Loucy (cell line): ENCODE measurements around the gene FAM222A.

Source experiments
- H2AFZ ChIP-seq: fragments of 200-600 bp; sonication (generic); 2 replicates; pipeline ENCODE4 v1.6.0; 2016; ENCODE audit warnings: antibody characterized with exemption, mild to moderate bottlenecking, low read length, moderate library complexity
- H3F3A ChIP-seq: fragments of 200-600 bp; 2 replicates; pipeline ENCODE4 v1.6.0; 2016; ENCODE audit warnings: antibody characterized with exemption, low read depth, mild to moderate bottlenecking
- H3K27me3 ChIP-seq: fragments of 200-600 bp; sonication (generic); 2 replicates; pipeline ENCODE4 v1.6.1; 2014; ENCODE audit warnings: low read length, mild to moderate bottlenecking; ENCODE audit not compliant: insufficient read depth, poor library complexity, severe bottlenecking
- H3K36me3 ChIP-seq: fragments of 200-600 bp; sonication (generic); 2 replicates; pipeline ENCODE4 v1.6.1; 2016; ENCODE audit warnings: low read length; ENCODE audit not compliant: insufficient read depth
- H3K4me1 ChIP-seq: fragments of 200-600 bp; sonication (generic); 2 replicates; pipeline ENCODE4 v1.5.1; 2014; ENCODE audit warnings: low read length, mild to moderate bottlenecking; ENCODE audit not compliant: insufficient read depth, poor library complexity, severe bottlenecking
- H3K4me2 ChIP-seq: fragments of 200-600 bp; sonication (generic); 2 replicates; pipeline ENCODE4 v1.6.0; 2014; ENCODE audit warnings: antibody characterized with exemption, low read length, low read depth, mild to moderate bottlenecking; ENCODE audit not compliant: poor library complexity, severe bottlenecking
- H3K4me3 ChIP-seq: fragments of 200-600 bp; sonication (generic); 2 replicates; pipeline ENCODE4 v1.5.1; 2014; ENCODE audit warnings: low read length, mild to moderate bottlenecking, mixed read lengths; ENCODE audit not compliant: poor library complexity, severe bottlenecking
- H3K79me2 ChIP-seq: fragments of 200-600 bp; sonication (generic); 2 replicates; pipeline ENCODE4 v1.6.1; 2014; ENCODE audit warnings: low read length; ENCODE audit not compliant: insufficient read depth
- H3K9ac ChIP-seq: fragments of 200-600 bp; sonication (generic); 2 replicates; pipeline ENCODE4 v1.6.0; 2014; ENCODE audit warnings: mild to moderate bottlenecking, low read depth, low read length, moderate library complexity; ENCODE audit not compliant: poor library complexity, severe bottlenecking
- H3K9me2 ChIP-seq: fragments of 200-600 bp; sonication (generic); replicated peaks from 2 replicates; pipeline ENCODE4 v1.6.1; 2016; ENCODE audit warnings: low read depth, low read length, mixed read lengths
- H3K9me3 ChIP-seq: fragments of 200-600 bp; sonication (generic); 2 replicates; pipeline ENCODE4 v1.6.1; 2014; ENCODE audit warnings: mild to moderate bottlenecking, antibody characterized with exemption, low read length, low read depth; ENCODE audit not compliant: insufficient read depth
- H4K20me1 ChIP-seq: fragments of 200-600 bp; sonication (generic); 2 replicates; pipeline ENCODE4 v1.6.0; 2014; ENCODE audit warnings: antibody characterized with exemption, low read length, mild to moderate bottlenecking; ENCODE audit not compliant: insufficient read depth, poor library complexity, severe bottlenecking
- EZH2phosphoT487 ChIP-seq: fragments of 200-600 bp; IDR thresholded peaks from 2 replicates; pipeline ENCODE4 v1.6.1; 2018; ENCODE audit warnings: antibody characterized with exemption, mild to moderate bottlenecking, moderate library complexity, borderline replicate concordance
- TF ChIP-seq, protein P1 (sequence below): fragments of 200-600 bp; sonication (generic); conservative IDR thresholded peaks from 2 replicates; pipeline ENCODE4 v1.5.1; 2014; ENCODE audit warnings: mild to moderate bottlenecking, antibody characterized with exemption, low read length

The FAM222A gene

DNA sequence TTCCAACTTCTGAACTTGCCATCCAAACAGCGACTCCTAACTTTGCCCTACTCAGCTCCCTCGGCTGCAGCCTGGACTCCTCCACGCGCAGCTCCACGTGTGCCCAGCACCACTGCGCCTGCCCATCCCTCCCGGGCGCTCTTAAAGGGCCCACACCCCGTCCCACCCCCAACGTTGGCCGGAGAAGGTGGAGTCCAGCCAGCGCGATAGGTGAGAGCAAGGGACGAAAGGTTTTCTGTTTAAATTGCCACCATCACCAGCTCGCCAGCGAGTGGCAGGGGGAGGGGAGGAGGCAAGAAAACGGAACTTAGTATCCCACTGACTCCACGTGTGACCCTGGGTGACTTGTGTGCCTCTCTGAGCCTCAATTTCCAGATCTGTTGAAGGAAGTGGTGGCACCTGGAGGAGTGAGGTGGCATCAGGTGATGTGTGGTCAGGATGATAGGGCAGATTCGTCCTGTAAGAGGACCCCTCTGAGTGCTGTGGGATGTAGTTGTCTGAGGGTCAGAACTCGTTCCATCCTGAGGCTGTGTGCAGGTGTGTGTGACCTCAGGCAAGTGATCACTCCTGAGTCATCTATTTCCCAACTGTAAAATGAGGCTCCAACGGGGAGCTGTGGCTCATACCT lies 59.9 kb downstream of the FAM222A start:
- Histone ChIP-seq H2AFZ (no peak overlapping the region; the same call in 1 of the 2 replicates), H3K9ac (no peak overlapping the region)

DNA sequence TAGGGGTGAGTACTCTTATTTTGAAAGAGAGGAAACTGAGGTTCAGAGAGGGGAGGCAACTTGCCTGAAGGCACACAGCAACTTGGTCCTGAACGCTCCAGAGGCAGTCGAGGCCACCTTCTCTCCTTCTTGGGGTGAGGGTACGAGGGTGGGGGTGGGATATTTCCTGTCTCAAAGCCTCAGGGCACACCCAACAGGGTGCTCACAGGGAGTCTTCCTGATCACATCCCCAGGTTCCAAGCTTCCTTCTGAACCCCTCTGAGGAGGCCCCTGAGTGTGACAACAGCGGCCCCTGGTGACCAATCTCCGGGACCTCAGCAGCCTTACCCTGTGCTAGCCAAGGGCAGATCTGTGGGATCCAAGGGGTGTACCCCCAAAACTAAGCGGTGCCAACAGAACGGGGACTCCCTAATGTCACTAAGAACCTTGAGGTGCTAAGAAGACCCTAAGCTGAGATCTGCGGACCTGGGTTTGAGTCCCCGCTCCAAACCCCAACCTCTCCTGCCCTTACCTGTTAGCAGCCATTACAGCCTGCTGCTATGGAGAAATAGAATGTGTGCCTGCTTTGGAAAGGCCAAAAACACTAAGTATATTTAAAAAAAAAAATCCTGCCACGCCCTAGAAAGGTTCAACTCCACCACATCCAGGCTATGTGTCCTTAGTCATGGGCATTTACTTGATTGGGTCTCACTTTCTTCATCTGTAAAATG lies 61.7 kb downstream of the FAM222A start:
- Histone ChIP-seq H3K36me3 (no peaks in the 10 kb centered on the region), H3K4me2 (no peak overlapping the region), H2AFZ (0 out of 2 replicates have a peak overlapping the region, but pooled peaks have one; percentile 10), H3K27me3 (no peaks in the 10 kb centered on the region), H3F3A (no peaks in the 10 kb centered on the region), H3K4me1 (peaks cover 8% of the 10 kb centered on the region), H3K9me3 (no peaks in the 10 kb centered on the region), H3K4me3 (no peak overlapping the region), H3K79me2 (no peaks in the 10 kb centered on the region), H3K9ac (no peak overlapping the region), H3K9me2 (no peaks in the 10 kb centered on the region), H4K20me1 (no peaks in the 10 kb centered on the region)
- TF ChIP-seq, protein P1, sequence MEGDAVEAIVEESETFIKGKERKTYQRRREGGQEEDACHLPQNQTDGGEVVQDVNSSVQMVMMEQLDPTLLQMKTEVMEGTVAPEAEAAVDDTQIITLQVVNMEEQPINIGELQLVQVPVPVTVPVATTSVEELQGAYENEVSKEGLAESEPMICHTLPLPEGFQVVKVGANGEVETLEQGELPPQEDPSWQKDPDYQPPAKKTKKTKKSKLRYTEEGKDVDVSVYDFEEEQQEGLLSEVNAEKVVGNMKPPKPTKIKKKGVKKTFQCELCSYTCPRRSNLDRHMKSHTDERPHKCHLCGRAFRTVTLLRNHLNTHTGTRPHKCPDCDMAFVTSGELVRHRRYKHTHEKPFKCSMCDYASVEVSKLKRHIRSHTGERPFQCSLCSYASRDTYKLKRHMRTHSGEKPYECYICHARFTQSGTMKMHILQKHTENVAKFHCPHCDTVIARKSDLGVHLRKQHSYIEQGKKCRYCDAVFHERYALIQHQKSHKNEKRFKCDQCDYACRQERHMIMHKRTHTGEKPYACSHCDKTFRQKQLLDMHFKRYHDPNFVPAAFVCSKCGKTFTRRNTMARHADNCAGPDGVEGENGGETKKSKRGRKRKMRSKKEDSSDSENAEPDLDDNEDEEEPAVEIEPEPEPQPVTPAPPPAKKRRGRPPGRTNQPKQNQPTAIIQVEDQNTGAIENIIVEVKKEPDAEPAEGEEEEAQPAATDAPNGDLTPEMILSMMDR: peak; percentile 96
- TF ChIP-seq EZH2phosphoT487: no peak

More for the DNA sequence above, 59.9 kb downstream of the FAM222A start:
- Histone ChIP-seq H4K20me1 (no peaks in the 10 kb centered on the region), H3K79me2 (no peaks in the 10 kb centered on the region), H3K4me3 (no peak overlapping the region), H3K36me3 (no peaks in the 10 kb centered on the region), H3K4me1 (peaks cover 8% of the 10 kb centered on the region), H3K27me3 (no peaks in the 10 kb centered on the region), H3K4me2 (peak overlapping the region; percentile 34), H3K9me3 (no peaks in the 10 kb centered on the region), H3F3A (no peaks in the 10 kb centered on the region), H3K9me2 (no peaks in the 10 kb centered on the region)
- TF ChIP-seq, protein P1: no peak
- no peak for TF ChIP-seq EZH2phosphoT487

DNA sequence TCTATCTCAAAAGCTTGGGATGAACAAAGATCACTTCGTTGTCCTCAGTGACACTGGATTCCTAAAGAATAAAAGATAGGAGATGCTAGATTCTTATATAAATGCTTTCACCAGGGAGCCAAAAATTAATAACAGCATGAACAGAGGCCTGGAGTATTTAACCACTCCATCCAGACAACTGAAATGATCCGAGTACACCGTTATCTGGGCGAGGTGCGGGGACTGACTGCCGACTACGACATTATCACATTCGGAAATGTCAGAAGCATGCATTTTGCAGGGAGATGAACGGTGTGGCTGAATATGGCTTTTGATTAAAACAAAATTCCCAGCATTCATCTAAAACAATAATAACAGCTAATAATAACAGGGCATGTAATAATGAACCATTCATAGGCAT lies 63.0 kb downstream of the FAM222A start:
- no peaks in the 10 kb centered on the region for H3K9me2 ChIP-seq
- no peak overlapping the region for H2AFZ ChIP-seq
- H3K36me3 ChIP-seq: no peaks in the 10 kb centered on the region
- peak overlapping the region; percentile 51 for H3K4me3 ChIP-seq
- H3K79me2 ChIP-seq: no peaks in the 10 kb centered on the region
- no peak for TF ChIP-seq EZH2phosphoT487
- TF ChIP-seq, protein P1: no peak
- H3K4me1 ChIP-seq: peaks cover 8% of the 10 kb centered on the region
- H4K20me1 ChIP-seq: no peaks in the 10 kb centered on the region
- H3F3A ChIP-seq: no peaks in the 10 kb centered on the region
- H3K9me3 ChIP-seq: no peaks in the 10 kb centered on the region
- no peaks in the 10 kb centered on the region for H3K27me3 ChIP-seq
- peak overlapping the region; percentile 70 for H3K4me2 ChIP-seq
- H3K9ac ChIP-seq: peak overlapping the region; percentile 23
